Thoracic aorta (tissue), 2 donors: Measurements from ENCODE around the gene AHNAK2. TPM values are rescaled to one million over a fixed set of nuclear protein-coding genes. Genes with fewer than 3 reads are reported as not detected.

Source experiments
- ATAC-seq: fragments of 150-250 bp; one replicate; pipeline ENCODE4 v1.8.0; 2017; ENCODE audit warnings: low read depth; ENCODE audit not compliant: insufficient number of reproducible peaks, low FRiP score
- DNase-seq: peaks from one replicate; pipeline ENCODE4 v3.0.0-alpha.2; 2020; ENCODE audit warnings: low spot score
- H3K27ac ChIP-seq, 2 donors: fragments of 200-600 bp; sonication (generic); 1 replicate in 1 of 2; 2 replicates in 1 of 2; pipeline ENCODE4 v1.5.1; 2016; ENCODE audit warnings: mild to moderate bottlenecking in 2 of 2, moderate library complexity in 2 of 2
- H3K27me3 ChIP-seq: fragments of 200-600 bp; sonication (generic); replicated peaks from 2 replicates; pipeline ENCODE4 v1.6.0; 2016; ENCODE audit warnings: mild to moderate bottlenecking; ENCODE audit not compliant: insufficient read depth
- H3K36me3 ChIP-seq: fragments of 200-600 bp; sonication (generic); one replicate; pipeline ENCODE4 v1.5.1; 2016
- H3K4me1 ChIP-seq, 2 donors: fragments of 200-600 bp; sonication (generic); 1 replicate in 1 of 2; 2 replicates in 1 of 2; pipeline versions ENCODE4 v1.5.1 to v1.6.0; 2016; ENCODE audit warnings: low read depth in 2 of 2, mild to moderate bottlenecking in 1 of 2; ENCODE audit not compliant: control insufficient read depth in 1 of 2
- H3K4me3 ChIP-seq: fragments of 200-600 bp; sonication (generic); 2 replicates; pipeline ENCODE4 v1.5.1; 2016; ENCODE audit warnings: mild to moderate bottlenecking
- H3K9me3 ChIP-seq: fragments of 200-600 bp; sonication (generic); 2 replicates; pipeline ENCODE4 v1.5.1; 2016
- CTCF ChIP-seq: fragments of 200-600 bp; sonication (generic); IDR thresholded peaks from one replicate; pipeline ENCODE4 v1.5.1; 2019; ENCODE audit warnings: antibody characterized with exemption
- total RNA-seq, 2 donors: library from RNA; depleted of rRNA; stranded (reverse); fragments of >200 nt; gene quantifications; one replicate each; pipeline versions ENCODE4 v1.1.0 to v1.2.3, GENCODE V29; 2016

AHNAK2 gene
- total RNA-seq, 2 donors from 2014 or later, result 22.6 to 47.8 TPM

GRCh38 chr14:104957146-104958113 lies 20.7 kb downstream of the AHNAK2 start:
- Histone ChIP-seq H3K4me3 (no peak overlapping the region), H3K27ac (no peak overlapping the region), H3K9me3 (no peaks in the 10 kb centered on the region), H3K27me3 (no peaks in the 10 kb centered on the region), H3K4me1 (no peaks in the 10 kb centered on the region), H3K36me3 (peaks cover 12% of the 10 kb centered on the region)
- no peak for DNase-seq
- no peak for TF ChIP-seq CTCF
- no peak for ATAC-seq

- TF ChIP-seq CTCF, result no peak
- Histone ChIP-seq H3K27me3 (no peaks in the 10 kb centered on the region), H3K27ac (no peak overlapping the region), H3K36me3 (peaks cover 12% of the 10 kb centered on the region), H3K9me3 (no peaks in the 10 kb centered on the region), H3K4me3 (no peak overlapping the region), H3K4me1 (no peaks in the 10 kb centered on the region)
- DNase-seq (no peak), ATAC-seq (no peak)
These were observed 21.8 kb downstream of the AHNAK2 start for GRCh38 chr14:104956290-104956890.

- no peak overlapping the region for H3K4me3 ChIP-seq
- no peak overlapping the region for H3K27ac ChIP-seq
- no peak for TF ChIP-seq CTCF
- no peaks in the 10 kb centered on the region for H3K9me3 ChIP-seq
- no peaks in the 10 kb centered on the region for H3K4me1 ChIP-seq
- peaks cover 12% of the 10 kb centered on the region for H3K36me3 ChIP-seq
- ATAC-seq (no peak), DNase-seq (no peak)
- no peaks in the 10 kb centered on the region for H3K27me3 ChIP-seq
These were observed 22.8 kb downstream of the AHNAK2 start for GRCh38 chr14:104955396-104955770.

- DNase-seq, result no peak
- Histone ChIP-seq H3K4me1 (no peaks in the 10 kb centered on the region), H3K27me3 (no peaks in the 10 kb centered on the region), H3K9me3 (no peaks in the 10 kb centered on the region), H3K27ac (no peak overlapping the region), H3K36me3 (peaks cover 12% of the 10 kb centered on the region), H3K4me3 (no peak overlapping the region)
- no peak for TF ChIP-seq CTCF
- no peak for ATAC-seq
These were observed 23.3 kb downstream of the AHNAK2 start for GRCh38 chr14:104954746-104955395.
